H9 (cell line): Measurements from ENCODE around the gene OLFM4. TPM values are rescaled to one million over a fixed set of nuclear protein-coding genes. Genes with fewer than 3 reads are reported as not detected.

ENCODE experiments used
- DNase-seq: peaks from one replicate; pipeline ENCODE4 v3.0.0-alpha.2; 2017
- H2AFZ ChIP-seq: one replicate; pipeline ENCODE4 v1.6.1; 2013; ENCODE audit warnings: mild to moderate bottlenecking, low read length, control low read depth, moderate library complexity
- H2AK5ac ChIP-seq: 2 replicates; pipeline ENCODE4 v1.6.1; 2013; ENCODE audit warnings: low read length, control low read depth, mixed read lengths; ENCODE audit not compliant: insufficient read length
- H2BK120ac ChIP-seq: one replicate; pipeline ENCODE4 v1.6.1; 2013; ENCODE audit warnings: low read depth, mild to moderate bottlenecking, low read length, control low read depth, inconsistent platforms; ENCODE audit not compliant: poor library complexity, severe bottlenecking
- H2BK12ac ChIP-seq: 2 replicates; pipeline ENCODE4 v1.6.1; 2013; ENCODE audit warnings: low read length, control low read depth, mixed read lengths, low read depth; ENCODE audit not compliant: insufficient read length
- H2BK15ac ChIP-seq: 2 replicates; pipeline ENCODE4 v1.6.1; 2013; ENCODE audit warnings: low read depth, low read length, control low read depth
- H2BK20ac ChIP-seq: one replicate; pipeline ENCODE4 v1.6.1; 2013; ENCODE audit warnings: low read depth, mild to moderate bottlenecking, low read length, control low read depth, inconsistent platforms; ENCODE audit not compliant: poor library complexity, severe bottlenecking
- H2BK5ac ChIP-seq: 2 replicates; pipeline ENCODE4 v1.6.1; 2013; ENCODE audit warnings: low read length, control low read depth, mixed read lengths; ENCODE audit not compliant: insufficient read length
- H3K14ac ChIP-seq: 2 replicates; pipeline ENCODE4 v1.6.1; 2013; ENCODE audit warnings: low read length, control low read depth; ENCODE audit not compliant: insufficient read depth
- H3K18ac ChIP-seq: 2 replicates; pipeline ENCODE4 v1.6.1; 2013; ENCODE audit warnings: low read depth, mild to moderate bottlenecking, mixed read lengths, low read length, control low read depth; ENCODE audit not compliant: insufficient read length
- H3K23ac ChIP-seq: 2 replicates; pipeline ENCODE4 v1.6.1; 2013; ENCODE audit warnings: low read length, control low read depth, mixed read lengths, low read depth; ENCODE audit not compliant: insufficient read length
- H3K23me2 ChIP-seq: 2 replicates; pipeline ENCODE4 v1.6.1; 2013; ENCODE audit warnings: low read depth, mild to moderate bottlenecking, mixed read lengths, low read length, control low read depth; ENCODE audit not compliant: insufficient read length, poor library complexity, severe bottlenecking
- H3K27ac ChIP-seq: 2 replicates; pipeline ENCODE4 v1.5.1; 2013; ENCODE audit warnings: low read length, control low read depth, mixed read lengths, low read depth; ENCODE audit not compliant: insufficient read length
- H3K27me3 ChIP-seq: 2 replicates; pipeline ENCODE4 v1.6.1; 2013; ENCODE audit warnings: low read length, control low read depth, inconsistent platforms; ENCODE audit not compliant: insufficient read depth
- H3K4ac ChIP-seq: 2 replicates; pipeline ENCODE4 v1.6.1; 2013; ENCODE audit warnings: low read depth, mild to moderate bottlenecking, control low read depth, inconsistent platforms, low read length, moderate library complexity
- H3K4me1 ChIP-seq: 2 replicates; pipeline ENCODE4 v1.6.1; 2013; ENCODE audit warnings: low read length, control low read depth, inconsistent platforms; ENCODE audit not compliant: insufficient read depth
- H3K4me2 ChIP-seq: 2 replicates; pipeline ENCODE4 v1.6.1; 2013; ENCODE audit warnings: low read length, control low read depth, mixed read lengths; ENCODE audit not compliant: insufficient read length, insufficient read depth
- H3K56ac ChIP-seq: 2 replicates; pipeline ENCODE4 v1.6.1; 2013; ENCODE audit warnings: low read depth, mild to moderate bottlenecking, mixed read lengths, low read length, control low read depth; ENCODE audit not compliant: insufficient read length
- H3K79me1 ChIP-seq: 2 replicates; pipeline ENCODE4 v1.6.1; 2013; ENCODE audit warnings: low read depth, mild to moderate bottlenecking, moderate library complexity, low read length, control low read depth, inconsistent platforms; ENCODE audit not compliant: insufficient read depth, poor library complexity, severe bottlenecking
- H3K79me2 ChIP-seq: 2 replicates; pipeline ENCODE4 v1.6.1; 2013; ENCODE audit warnings: low read length, control low read depth, inconsistent platforms; ENCODE audit not compliant: insufficient read depth
- H3K9ac ChIP-seq: 2 replicates; pipeline ENCODE4 v1.6.1; 2013; ENCODE audit warnings: low read length, control low read depth, mixed read lengths; ENCODE audit not compliant: insufficient read length; ENCODE audit errors: extremely low read depth
- H3K9me3 ChIP-seq: one replicate; pipeline ENCODE4 v1.6.1; 2013; ENCODE audit warnings: low read depth, low read length, inconsistent platforms; ENCODE audit not compliant: control insufficient read depth
- H3T11ph ChIP-seq: one replicate; pipeline ENCODE4 v1.6.1; 2013; ENCODE audit warnings: mild to moderate bottlenecking, low read length, control low read depth, inconsistent platforms
- H4K20me1 ChIP-seq: one replicate; pipeline ENCODE4 v1.6.1; 2013; ENCODE audit not compliant: control insufficient read depth, insufficient read length, insufficient read depth
- H4K5ac ChIP-seq: 2 replicates; pipeline ENCODE4 v1.6.1; 2013; ENCODE audit warnings: low read depth, mild to moderate bottlenecking, mixed read lengths, low read length, control low read depth; ENCODE audit not compliant: insufficient read length
- H4K8ac ChIP-seq: replicated peaks from 2 replicates; pipeline ENCODE4 v1.6.1; 2013; ENCODE audit warnings: low read length, control low read depth, mixed read lengths, low read depth; ENCODE audit not compliant: insufficient read length
- H4K91ac ChIP-seq: 2 replicates; pipeline ENCODE4 v1.6.1; 2013; ENCODE audit warnings: low read depth, mild to moderate bottlenecking, moderate library complexity, mixed read lengths, low read length, control low read depth; ENCODE audit not compliant: insufficient read length
- H3K27ac Mint-ChIP-seq, 3 experiments: 2 replicates in 2 of 3; 3 replicates in 1 of 3; pipeline ENCODE4 v1.8.0; 2020 to 2021; ENCODE audit warnings: mixed read lengths in 3 of 3, mild to moderate bottlenecking in 1 of 3, moderate library complexity in 1 of 3
- H3K27me3 Mint-ChIP-seq: 2 replicates; pipeline ENCODE4 v1.8.0; 2021; ENCODE audit warnings: low read depth, mild to moderate bottlenecking, moderate library complexity, mixed read lengths
- H3K36me3 Mint-ChIP-seq, 3 experiments: 2 replicates in 2 of 3; 3 replicates in 1 of 3; pipeline ENCODE4 v1.8.0; 2020 to 2021; ENCODE audit warnings: low read depth in 3 of 3, mixed read lengths in 3 of 3; ENCODE audit not compliant: insufficient read depth in 1 of 3
- H3K4me1 Mint-ChIP-seq, 2 experiments: 2 replicates each; pipeline ENCODE4 v1.8.0; 2020; ENCODE audit warnings: mixed read lengths in 2 of 2
- H3K4me3 Mint-ChIP-seq, 2 experiments: 2 replicates in 1 of 2; 3 replicates in 1 of 2; pipeline ENCODE4 v1.8.0; 2020 to 2021; ENCODE audit warnings: mild to moderate bottlenecking in 2 of 2, mixed read lengths in 2 of 2, moderate library complexity in 1 of 2
- H3K9me3 Mint-ChIP-seq, 2 experiments: 2 replicates in 1 of 2; 3 replicates in 1 of 2; pipeline ENCODE4 v1.8.0; 2020; ENCODE audit warnings: mild to moderate bottlenecking in 2 of 2, mixed read lengths in 2 of 2, moderate library complexity in 1 of 2
- WGBS: extraction: QIAGEN DNeasy Blood & Tissue Kit; methylation state at CpG from one replicate; pipeline ENCODE4 v1.1.7; 2013; ENCODE audit warnings: missing lambda C conversion rate, low lambda C conversion rate, mixed read lengths; ENCODE audit not compliant: insufficient read length; ENCODE audit errors: extremely low coverage; 5-methylcytosine and 5-hydroxymethylcytosine counted together
- total RNA-seq: library from RNA; stranded (reverse); gene quantifications from 2 replicates; pipeline ENCODE4 v1.2.1, GENCODE V29; 2021
- TF ChIP-seq, protein P1 (sequence below): fragments of 200-600 bp; sonication (generic); conservative IDR thresholded peaks from 3 replicates; pipeline ENCODE4 v1.8.0; 2021; ENCODE audit warnings: antibody characterized with exemption, mild to moderate bottlenecking

Gene OLFM4
- total RNA-seq, 1 experiment from 2014 or later = not detected

- Histone ChIP-seq H3K4me1 (no peaks in the 10 kb centered on the region), H4K5ac (no peak overlapping the region), H2AK5ac (no peak overlapping the region), H3K18ac (no peak overlapping the region), H3K4me2 (no peak overlapping the region), H3K27ac (no peak overlapping the region), H2AFZ (peak overlapping the region; percentile 59), H3T11ph (no peak overlapping the region), H3K23ac (no peak overlapping the region), H4K91ac (no peak overlapping the region), H3K23me2 (no peaks in the 10 kb centered on the region), H3K79me1 (no peaks in the 10 kb centered on the region), H3K79me2 (no peaks in the 10 kb centered on the region), H3K14ac (no peak overlapping the region), H3K4ac (no peak overlapping the region), H4K8ac (no peak overlapping the region), H3K27me3 (no peaks in the 10 kb centered on the region), H2BK12ac (no peak overlapping the region), H3K56ac (no peak overlapping the region), H3K9me3 (no peaks in the 10 kb centered on the region), H2BK20ac (no peak overlapping the region), H2BK5ac (no peak overlapping the region), H4K20me1 (no peaks in the 10 kb centered on the region), H2BK120ac (no peak overlapping the region), H2BK15ac (no peak overlapping the region), H3K9ac (no peak overlapping the region)
- DNase-seq = no peak
- Mint-ChIP-seq H3K36me3 (peaks cover 0 to 11% (median 3%) of the 10 kb centered on the region in 3 experiments; a peak in 4 of 7 replicates), H3K4me1 (peaks cover 7 to 8% of the 10 kb centered on the region in 2 experiments), H3K27me3 (no peaks in the 10 kb centered on the region), H3K4me3 (no peak overlapping the region), H3K27ac (0 out of 7 replicates have a peak overlapping the region, but pooled peaks of 1 of the 3 experiments have one; percentile 71), H3K9me3 (peaks cover 5 to 10% of the 10 kb centered on the region in 2 experiments)
- WGBS = no CpG with 5 or more reads among the region's 2 CpGs
- TF ChIP-seq, protein P1, sequence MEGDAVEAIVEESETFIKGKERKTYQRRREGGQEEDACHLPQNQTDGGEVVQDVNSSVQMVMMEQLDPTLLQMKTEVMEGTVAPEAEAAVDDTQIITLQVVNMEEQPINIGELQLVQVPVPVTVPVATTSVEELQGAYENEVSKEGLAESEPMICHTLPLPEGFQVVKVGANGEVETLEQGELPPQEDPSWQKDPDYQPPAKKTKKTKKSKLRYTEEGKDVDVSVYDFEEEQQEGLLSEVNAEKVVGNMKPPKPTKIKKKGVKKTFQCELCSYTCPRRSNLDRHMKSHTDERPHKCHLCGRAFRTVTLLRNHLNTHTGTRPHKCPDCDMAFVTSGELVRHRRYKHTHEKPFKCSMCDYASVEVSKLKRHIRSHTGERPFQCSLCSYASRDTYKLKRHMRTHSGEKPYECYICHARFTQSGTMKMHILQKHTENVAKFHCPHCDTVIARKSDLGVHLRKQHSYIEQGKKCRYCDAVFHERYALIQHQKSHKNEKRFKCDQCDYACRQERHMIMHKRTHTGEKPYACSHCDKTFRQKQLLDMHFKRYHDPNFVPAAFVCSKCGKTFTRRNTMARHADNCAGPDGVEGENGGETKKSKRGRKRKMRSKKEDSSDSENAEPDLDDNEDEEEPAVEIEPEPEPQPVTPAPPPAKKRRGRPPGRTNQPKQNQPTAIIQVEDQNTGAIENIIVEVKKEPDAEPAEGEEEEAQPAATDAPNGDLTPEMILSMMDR = no peak
Observed at GRCh38 chr13:53092931-53093330, 64.3 kb downstream of the OLFM4 start.
